VCaP (cell line): ENCODE results near the gene SSH2.
A peak's percentile ranks its signal among the peaks of the same experiment; 100 is the strongest.
"Not testable (repeated sequence)": the region's sequence is repeated elsewhere in the genome, so short reads cannot be mapped to it uniquely, and the experiment has no call there.

Experiments
- H3K27ac ChIP-seq: fragments of 450-650 bp; 2 replicates; pipeline ENCODE4 v1.5.1; 2017
- TF ChIP-seq, protein P1 (sequence below): fragments of 450-650 bp; conservative IDR thresholded peaks from 2 replicates; pipeline ENCODE4 v1.5.1; 2017; ENCODE audit warnings: mild to moderate bottlenecking, moderate library complexity

SSH2 gene

GRCh38 chr17:29959658-29960337 lies 29.8 kb upstream of the SSH2 start:
- TF ChIP-seq, protein P1, sequence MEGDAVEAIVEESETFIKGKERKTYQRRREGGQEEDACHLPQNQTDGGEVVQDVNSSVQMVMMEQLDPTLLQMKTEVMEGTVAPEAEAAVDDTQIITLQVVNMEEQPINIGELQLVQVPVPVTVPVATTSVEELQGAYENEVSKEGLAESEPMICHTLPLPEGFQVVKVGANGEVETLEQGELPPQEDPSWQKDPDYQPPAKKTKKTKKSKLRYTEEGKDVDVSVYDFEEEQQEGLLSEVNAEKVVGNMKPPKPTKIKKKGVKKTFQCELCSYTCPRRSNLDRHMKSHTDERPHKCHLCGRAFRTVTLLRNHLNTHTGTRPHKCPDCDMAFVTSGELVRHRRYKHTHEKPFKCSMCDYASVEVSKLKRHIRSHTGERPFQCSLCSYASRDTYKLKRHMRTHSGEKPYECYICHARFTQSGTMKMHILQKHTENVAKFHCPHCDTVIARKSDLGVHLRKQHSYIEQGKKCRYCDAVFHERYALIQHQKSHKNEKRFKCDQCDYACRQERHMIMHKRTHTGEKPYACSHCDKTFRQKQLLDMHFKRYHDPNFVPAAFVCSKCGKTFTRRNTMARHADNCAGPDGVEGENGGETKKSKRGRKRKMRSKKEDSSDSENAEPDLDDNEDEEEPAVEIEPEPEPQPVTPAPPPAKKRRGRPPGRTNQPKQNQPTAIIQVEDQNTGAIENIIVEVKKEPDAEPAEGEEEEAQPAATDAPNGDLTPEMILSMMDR: no peak
- no peak overlapping the region for H3K27ac ChIP-seq

DNA sequence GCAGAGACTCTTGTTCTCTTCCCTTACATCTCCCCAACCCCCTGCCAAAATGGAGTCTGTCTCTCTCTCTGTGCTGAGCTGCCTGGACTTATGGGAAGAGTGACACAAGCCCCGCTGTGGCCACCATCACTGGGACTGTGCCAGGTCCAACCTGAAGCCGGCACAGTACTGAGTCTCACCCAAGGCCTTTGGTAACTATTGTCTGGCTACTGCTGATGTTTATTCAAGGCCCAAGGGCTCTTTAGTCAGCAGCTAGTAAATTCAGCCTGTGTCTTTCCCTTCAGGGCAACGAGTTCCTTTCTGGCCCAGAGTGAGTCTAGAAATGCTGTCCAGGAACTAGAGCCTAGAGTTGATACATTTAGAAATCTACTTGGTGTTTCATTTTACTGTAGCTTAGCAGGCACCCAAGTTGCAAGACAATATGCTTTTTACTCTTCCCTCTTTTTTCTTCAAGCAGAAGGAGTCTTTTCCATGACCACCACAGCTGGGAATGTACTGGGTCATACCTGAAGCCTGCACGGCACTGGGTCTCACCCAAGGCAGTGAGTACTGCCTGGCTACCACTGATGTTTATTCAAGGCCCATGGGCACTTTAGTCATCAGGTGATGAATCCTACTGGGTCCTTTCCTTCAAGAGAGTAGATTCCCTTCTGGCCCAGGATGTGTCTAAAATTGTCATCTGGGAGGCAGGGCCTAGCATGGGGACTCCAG lies 29.1 kb upstream of the SSH2 start:
- no peak overlapping the region for H3K27ac ChIP-seq
- TF ChIP-seq, protein P1: no peak

- H3K27ac ChIP-seq: not testable (repeated sequence)
These were observed 27.5 kb upstream of the SSH2 start for GRCh38 chr17:29957488-29957887.

GRCh38 chr17:29956225-29956624 lies 26.2 kb upstream of the SSH2 start:
- no peak overlapping the region for H3K27ac ChIP-seq
- TF ChIP-seq, protein P1: no peak

GRCh38 chr17:29954405-29954804 lies 24.4 kb upstream of the SSH2 start:
- TF ChIP-seq, protein P1: 0 out of 2 replicates have a peak, but pooled peaks have one; percentile 9
- H3K27ac ChIP-seq: no peak overlapping the region

DNA sequence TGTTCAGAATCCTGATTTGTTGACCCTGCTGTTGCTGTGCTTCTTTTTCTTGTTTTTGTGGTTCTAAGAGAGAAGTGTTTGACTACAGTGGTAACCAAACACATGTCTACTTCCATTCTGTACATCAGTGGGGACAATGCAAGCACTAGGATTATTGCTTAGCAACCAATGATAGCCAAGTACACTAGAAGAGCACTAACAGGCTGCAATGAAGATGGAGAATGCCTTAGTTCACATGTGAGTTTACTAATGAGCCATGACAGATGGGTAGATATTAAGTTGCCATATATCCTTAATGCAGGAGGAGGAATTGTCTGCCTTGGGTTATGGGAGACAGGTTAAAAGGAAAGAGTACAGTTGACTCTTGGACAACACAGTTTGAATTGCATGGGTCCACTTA lies 19.7 kb upstream of the SSH2 start:
- TF ChIP-seq, protein P1: no peak
- no peak overlapping the region for H3K27ac ChIP-seq

- no peak overlapping the region for H3K27ac ChIP-seq
- TF ChIP-seq, protein P1: no peak
These were observed 18.6 kb upstream of the SSH2 start for GRCh38 chr17:29948448-29949215.
